ENCODE results near the gene ARHGEF40.

Gene ARHGEF40

GRCh38 chr14:21047378-21047781 lies 22.7 kb upstream of the ARHGEF40 start:
- no peak for DNase-seq (ENCODE audit: extremely low read depth, low read depth)
- TF ChIP-seq CTCF (IDR thresholded peaks at IDR 0.05; ENCODE audit: low read depth, low read length) = no peak

GRCh38 chr14:21048638-21049037 lies 21.5 kb upstream of the ARHGEF40 start:
- TF ChIP-seq CTCF (IDR thresholded peaks at IDR 0.05; ENCODE audit: low read depth, low read length) = no peak

GRCh38 chr14:21049271-21049673 lies 20.8 kb upstream of the ARHGEF40 start:
- no peak for DNase-seq (ENCODE audit: extremely low read depth, low read depth)
- no peak for TF ChIP-seq CTCF (IDR thresholded peaks at IDR 0.05; ENCODE audit: low read depth, low read length)

More at GRCh38 chr14:21048638-21049037, 21.5 kb upstream of the ARHGEF40 start:
- DNase-seq (ENCODE audit: extremely low read depth, low read depth) = no peak

GRCh38 chr14:21050597-21050996 lies 19.5 kb upstream of the ARHGEF40 start:
- DNase-seq (ENCODE audit: extremely low read depth, low read depth) = no peak
- no peak for TF ChIP-seq CTCF (IDR thresholded peaks at IDR 0.05; ENCODE audit: low read depth, low read length)

GRCh38 chr14:21053184-21054122 lies 16.7 kb upstream of the ARHGEF40 start:
- TF ChIP-seq CTCF (IDR thresholded peaks at IDR 0.05; ENCODE audit: low read depth, low read length) = no peak
- no peak for DNase-seq (ENCODE audit: extremely low read depth, low read depth)

GRCh38 chr14:21054123-21054767 lies 15.9 kb upstream of the ARHGEF40 start:
- no peak for DNase-seq (ENCODE audit: extremely low read depth, low read depth)
- TF ChIP-seq CTCF (IDR thresholded peaks at IDR 0.05; ENCODE audit: low read depth, low read length) = no peak

GRCh38 chr14:21054768-21055145 lies 15.3 kb upstream of the ARHGEF40 start:
- no peak for TF ChIP-seq CTCF (IDR thresholded peaks at IDR 0.05; ENCODE audit: low read depth, low read length)
- DNase-seq (ENCODE audit: extremely low read depth, low read depth) = no peak
